HEK293T (cell line): ENCODE measurements around the gene PXDN.

ENCODE experiments used
- BHLHE40 ChIP-seq: fragments of 450-650 bp; IDR thresholded peaks from 2 replicates; pipeline ENCODE4 v1.6.1; 2016; ENCODE audit warnings: mild to moderate bottlenecking, moderate library complexity, borderline replicate concordance
- FOXK2 ChIP-seq: fragments of 450-650 bp; IDR thresholded peaks from 2 replicates; pipeline ENCODE4 v1.6.1; 2016; ENCODE audit warnings: mild to moderate bottlenecking
- FOXM1 ChIP-seq: fragments of 450-650 bp; IDR thresholded peaks from 2 replicates; pipeline ENCODE4 v1.6.1; 2017; ENCODE audit warnings: mild to moderate bottlenecking, borderline replicate concordance
- PKNOX1 ChIP-seq: fragments of 450-650 bp; IDR thresholded peaks from 2 replicates; pipeline ENCODE4 v1.6.1; 2016
- SP1 ChIP-seq: fragments of 450-650 bp; IDR thresholded peaks from 2 replicates; pipeline ENCODE4 v1.6.1; 2017
- SUZ12 ChIP-seq: fragments of 450-650 bp; IDR thresholded peaks from 2 replicates; pipeline ENCODE4 v1.6.1; 2016; ENCODE audit warnings: mild to moderate bottlenecking

GRCh38 chr2:1591978-1592907 lies 152.1 kb downstream of the PXDN start:
- no peak for TF ChIP-seq SUZ12
- no peak for TF ChIP-seq FOXM1
- TF ChIP-seq PKNOX1, result no peak
- TF ChIP-seq BHLHE40, result no peak
- no peak for TF ChIP-seq FOXK2
- TF ChIP-seq SP1, result no peak
